H1 (cell line): ENCODE results near the gene PLSCR3. TPM values are rescaled to one million over a fixed set of nuclear protein-coding genes. Genes with fewer than 3 reads are reported as not detected.

Experiments used
- CTCF ChIA-PET: fragments of 300-600 bp; sonication (Branson Sonifier 250); formaldehyde crosslinking; loops from one replicate; lab custom pipeline; 2021; ENCODE audit not compliant: partially characterized antibody; lab: Charles Lee
- POLR2A ChIA-PET: fragments of 300-600 bp; sonication (Branson Sonifier 250); formaldehyde crosslinking; loops from one replicate; lab custom pipeline; 2021; ENCODE audit warnings: inconsistent platforms; ENCODE audit not compliant: partially characterized antibody; lab: Charles Lee
- DNase-seq, 2 experiments: peaks; one replicate each; pipeline versions ENCODE4 v3.0.0 to v3.0.0-alpha.2; 2010 to 2022; ENCODE audit warnings: low spot score in 2 of 2, low read depth in 1 of 2, mixed read lengths in 1 of 2
- FAIRE-seq: peaks from 2 replicates; lab custom pipeline; 2011; peaks lifted over from hg19 to GRCh38; lab: Jason Lieb, UNC
- H2AFZ ChIP-seq: 2 replicates; pipeline ENCODE4 v1.8.1; 2012; ENCODE audit warnings: low read length, inconsistent platforms
- H2AK5ac ChIP-seq: 2 replicates; pipeline ENCODE4 v1.6.1; 2013; ENCODE audit warnings: low read depth, low read length
- H2BK120ac ChIP-seq: replicated peaks from 2 replicates; pipeline ENCODE3; 2013; ENCODE audit warnings: low read depth, low read length, inconsistent platforms
- H2BK12ac ChIP-seq: 2 replicates; pipeline ENCODE4 v1.6.1; 2013; ENCODE audit warnings: low read depth, low read length
- H2BK15ac ChIP-seq: 2 replicates; pipeline ENCODE4 v1.6.1; 2013; ENCODE audit warnings: low read length
- H2BK20ac ChIP-seq: 2 replicates; pipeline ENCODE4 v1.6.1; 2013; ENCODE audit warnings: low read length
- H2BK5ac ChIP-seq: 2 replicates; pipeline ENCODE4 v1.6.1; 2013; ENCODE audit warnings: low read depth, low read length
- H3K14ac ChIP-seq: 2 replicates; pipeline ENCODE4 v1.6.1; 2013; ENCODE audit warnings: inconsistent platforms; ENCODE audit not compliant: insufficient read length
- H3K18ac ChIP-seq: 2 replicates; pipeline ENCODE4 v1.6.1; 2013; ENCODE audit warnings: low read length; ENCODE audit errors: extremely low read depth
- H3K23ac ChIP-seq: 2 replicates; pipeline ENCODE4 v1.6.1; 2013; ENCODE audit warnings: inconsistent platforms; ENCODE audit not compliant: insufficient read length
- H3K23me2 ChIP-seq: 2 replicates; pipeline ENCODE4 v1.6.1; 2013; ENCODE audit warnings: low read depth, low read length
- H3K27ac ChIP-seq: 2 replicates; pipeline ENCODE4 v1.6.1; 2011; ENCODE audit warnings: low read depth, low read length, inconsistent platforms
- H3K27me3 ChIP-seq, 4 experiments: replicated peaks in 1 of 4; 1 replicate in 1 of 4; 2 replicates in 3 of 4; pipeline versions ENCODE4 v1.6.1 to v1.8.1; 2011 to 2013; ENCODE audit warnings: low read length in 3 of 4, mild to moderate bottlenecking in 3 of 4, inconsistent platforms in 2 of 4, mixed read lengths in 2 of 4, moderate library complexity in 1 of 4; ENCODE audit not compliant: control insufficient read depth in 3 of 4, insufficient read depth in 3 of 4; ENCODE audit errors: extremely low read depth in 1 of 4
- H3K36me3 ChIP-seq, 4 experiments: 2 replicates each; pipeline versions ENCODE4 v1.6.1 to v1.8.1; 2011 to 2013; ENCODE audit warnings: mild to moderate bottlenecking in 4 of 4, low read length in 3 of 4, moderate library complexity in 2 of 4, control low read depth in 1 of 4, inconsistent platforms in 1 of 4; ENCODE audit not compliant: insufficient read depth in 4 of 4, control insufficient read depth in 2 of 4
- H3K4ac ChIP-seq: replicated peaks from 2 replicates; pipeline ENCODE3; 2013; ENCODE audit warnings: low read length, low read depth, mixed read lengths, inconsistent platforms; ENCODE audit not compliant: insufficient read length
- H3K4me1 ChIP-seq, 4 experiments: replicated peaks in 1 of 4; 1 replicate in 1 of 4; 2 replicates in 3 of 4; pipeline versions ENCODE4 v1.6.1 to v1.8.1; 2011 to 2013; ENCODE audit warnings: low read length in 3 of 4, inconsistent platforms in 2 of 4, mixed read lengths in 1 of 4; ENCODE audit not compliant: insufficient read depth in 4 of 4, control insufficient read depth in 3 of 4
- H3K4me2 ChIP-seq, 2 experiments: 2 replicates each; pipeline versions ENCODE4 v1.6.1 to v1.8.1; 2011 to 2013; ENCODE audit warnings: low read depth in 2 of 2, low read length in 2 of 2, control low read depth in 1 of 2, inconsistent platforms in 1 of 2, mild to moderate bottlenecking in 1 of 2; ENCODE audit not compliant: insufficient read depth in 1 of 2
- H3K4me3 ChIP-seq, 4 experiments: fragments of 200-600, 300-600 bp in 1 of 4; sonication (generic), shearing (Covaris generic), sonication (Bioruptor Twin) in 1 of 4; 2 replicates each; pipeline versions ENCODE4 v1.5.1 to v1.8.1; 2011 to 2016; ENCODE audit warnings: low read length in 4 of 4, low read depth in 3 of 4, control low read depth in 2 of 4, inconsistent platforms in 2 of 4, mild to moderate bottlenecking in 2 of 4, mixed read lengths in 1 of 4, moderate library complexity in 1 of 4; ENCODE audit not compliant: insufficient read depth in 2 of 4; ENCODE audit errors: extremely low read depth in 1 of 4
- H3K56ac ChIP-seq: replicated peaks from 2 replicates; pipeline ENCODE3; 2013; ENCODE audit warnings: low read depth, mild to moderate bottlenecking, mixed read lengths, low read length, inconsistent platforms; ENCODE audit not compliant: insufficient read length
- H3K79me1 ChIP-seq: 2 replicates; pipeline ENCODE4 v1.6.1; 2013; ENCODE audit warnings: low read depth, low read length, control low read depth
- H3K79me2 ChIP-seq, 2 experiments: 2 replicates each; pipeline versions ENCODE4 v1.6.1 to v1.8.1; 2012 to 2013; ENCODE audit warnings: low read length in 2 of 2, mild to moderate bottlenecking in 2 of 2, inconsistent platforms in 1 of 2; ENCODE audit not compliant: insufficient read depth in 2 of 2, control insufficient read depth in 1 of 2
- H3K9ac ChIP-seq, 4 experiments: replicated peaks in 1 of 4; 1 replicate in 1 of 4; 2 replicates in 3 of 4; pipeline versions ENCODE4 v1.6.1 to v1.8.1; 2011 to 2013; ENCODE audit warnings: low read depth in 3 of 4, low read length in 3 of 4, control low read depth in 2 of 4, mild to moderate bottlenecking in 2 of 4, moderate library complexity in 2 of 4, inconsistent platforms in 1 of 4; ENCODE audit errors: extremely low read depth in 1 of 4
- H3K9me3 ChIP-seq, 2 experiments: 2 replicates each; pipeline versions ENCODE4 v1.6.1 to v1.8.1; 2012 to 2013; ENCODE audit warnings: mild to moderate bottlenecking in 2 of 2, moderate library complexity in 2 of 2, control low read depth in 1 of 2, inconsistent platforms in 1 of 2, low read depth in 1 of 2, low read length in 1 of 2, mixed read lengths in 1 of 2; ENCODE audit not compliant: insufficient read depth in 2 of 2
- H4K20me1 ChIP-seq, 2 experiments: replicated peaks in 1 of 2; 2 replicates each; pipeline versions ENCODE3 to v1.8.1; 2011 to 2013; ENCODE audit warnings: inconsistent platforms in 2 of 2, low read length in 2 of 2, mild to moderate bottlenecking in 1 of 2; ENCODE audit not compliant: insufficient read depth in 2 of 2, control insufficient read depth in 1 of 2
- H4K5ac ChIP-seq: 2 replicates; pipeline ENCODE4 v1.6.1; 2013; ENCODE audit warnings: low read length, low read depth, mixed read lengths, inconsistent platforms; ENCODE audit not compliant: insufficient read length
- H4K8ac ChIP-seq: 2 replicates; pipeline ENCODE4 v1.8.0; 2013; ENCODE audit warnings: mild to moderate bottlenecking, moderate library complexity, low read length, inconsistent platforms; ENCODE audit not compliant: insufficient read depth; ENCODE audit errors: extremely low read depth
- H4K91ac ChIP-seq: replicated peaks from 2 replicates; pipeline ENCODE3; 2013; ENCODE audit warnings: low read length, mixed read lengths, inconsistent platforms; ENCODE audit not compliant: insufficient read length
- BCL11A ChIP-seq, 2 experiments: IDR thresholded peaks; one replicate each; pipeline ENCODE4 v1.6.1; 2011; ENCODE audit warnings: low read depth in 2 of 2, low read length in 2 of 2, mild to moderate bottlenecking in 2 of 2
- CBX8 ChIP-seq: fragments of 300-800, 300-1000 bp; sonication (generic); IDR thresholded peaks from 2 replicates; pipeline ENCODE4 v1.7.1; 2016; ENCODE audit warnings: low read depth, low read length, borderline replicate concordance
- EGR1 ChIP-seq: IDR thresholded peaks from 2 replicates; pipeline ENCODE4 v1.6.1; 2011; ENCODE audit warnings: low read depth, low read length, borderline replicate concordance
- JUND ChIP-seq: IDR thresholded peaks from 2 replicates; pipeline ENCODE4 v1.6.1; 2011; ENCODE audit warnings: mild to moderate bottlenecking, improper control_type of control experiment, low read length
- KDM4A ChIP-seq: IDR thresholded peaks from one replicate; pipeline ENCODE4 v1.7.1; 2012; ENCODE audit warnings: low read depth, mild to moderate bottlenecking, moderate library complexity, low read length, inconsistent platforms; ENCODE audit not compliant: severe bottlenecking
- MAFK ChIP-seq: IDR thresholded peaks from 2 replicates; pipeline ENCODE4 v1.6.1; 2012; ENCODE audit warnings: low read depth, mild to moderate bottlenecking, improper control_type of control experiment, low read length
- NANOG ChIP-seq: IDR thresholded peaks from 2 replicates; pipeline ENCODE4 v1.6.1; 2011; ENCODE audit warnings: low read length, low read depth, mild to moderate bottlenecking, inconsistent platforms; ENCODE audit not compliant: insufficient read depth, poor library complexity, severe bottlenecking
- TAF1 ChIP-seq: IDR thresholded peaks from 2 replicates; pipeline ENCODE4 v1.6.1; 2011; ENCODE audit warnings: mild to moderate bottlenecking, low read depth, low read length
- WGBS, 2 experiments: shearing (Covaris generic) in 1 of 2; methylation state at CpG; one replicate each; pipeline versions ENCODE4 v1.1.6 to v1.1.7; 2013 to 2015; ENCODE audit warnings: low lambda C conversion rate in 2 of 2, mixed read lengths in 2 of 2, inconsistent platforms in 1 of 2, low coverage in 1 of 2, missing lambda C conversion rate in 1 of 2; ENCODE audit not compliant: insufficient replicate concordance in 2 of 2, insufficient coverage in 1 of 2, insufficient read length in 1 of 2; ENCODE audit errors: extremely low coverage in 1 of 2, missing lambda C conversion rate in 1 of 2; 5-methylcytosine and 5-hydroxymethylcytosine counted together
- long read RNA-seq, 2 experiments: library from RNA in 1 of 2; library from capped mRNA in 1 of 2; stranded (forward); transcript quantifications; one replicate each; pipeline ENCODE4 v2.0.0, GENCODE V29; 2021; ENCODE audit warnings: inconsistent platforms in 1 of 2
- polyA minus RNA-seq, 3 experiments: library from RNA; depleted of rRNA, polyadenylated mRNA; stranded (reverse); fragments of >200 nt; gene quantifications; 1 replicate in 2 of 3; 2 replicates in 1 of 3; pipeline ENCODE4 v1.2.3, GENCODE V29; 2011
- polyA plus RNA-seq, 7 experiments: library from polyadenylated mRNA; depleted of rRNA in 3 of 7; stranded (reverse) in 5 of 7; unstranded in 2 of 7; fragments of >200 nt in 5 of 7; fragments of 200-250 nt in 2 of 7; gene quantifications; 1 replicate in 5 of 7; 2 replicates in 1 of 7; 4 replicates in 1 of 7; pipeline versions ENCODE4 v1.2.1 to v1.2.3, GENCODE V29; 2011 to 2013; ENCODE audit warnings: missing spikeins in 2 of 7, mixed read lengths in 2 of 7
- total RNA-seq: library from RNA; stranded (reverse); fragmentation: NEBNext Ultra II Directional; extraction: Animal tissue kit (Norgen Biotek cat#: 25700); gene quantifications from 2 replicates; pipeline ENCODE4 v1.2.1, GENCODE V29; 2021

PLSCR3 gene
- total RNA-seq (35.7 and 38.7 TPM in 2 replicates), polyA plus RNA-seq (2011; rRNA removed) (36.1 and 69.0 TPM in 2 replicates), polyA minus RNA-seq (2011; rRNA and poly(A)+ RNA removed) (7.4 and 14.2 TPM in 2 replicates)
- polyA plus RNA-seq (2011; cell fraction: cytosol; rRNA removed): 21.9 TPM
- 61.5 TPM for polyA plus RNA-seq (2011; cell fraction: nucleus; rRNA removed)
- 21.3 to 44.2 TPM (median 42.6 TPM) in 4 replicates for polyA plus RNA-seq (2012, experiment 1 of 2)
- polyA plus RNA-seq (2012, experiment 2 of 2): 53.7 TPM
- polyA plus RNA-seq (2013, experiment 1 of 2): 52.2 TPM
- 48.2 TPM for polyA plus RNA-seq (2013, experiment 2 of 2)
- 25.2 TPM for polyA minus RNA-seq (2011; cell fraction: cytosol; rRNA and poly(A)+ RNA removed)
- polyA minus RNA-seq (2011; cell fraction: nucleus; rRNA and poly(A)+ RNA removed): 21.0 TPM
- long read RNA-seq, experiment 1, transcript PLSCR3-212 (7 exons, 1,965 nt): major isoform, 11 of 31 reads
- long read RNA-seq, experiment 1, partial matches to known transcripts: 10 of 31 reads
- long read RNA-seq, experiment 1, other reads (novel, unspliced or antisense): 7 of 31 reads
- long read RNA-seq, experiment 2, partial matches to known transcripts: 15 of 35 reads
- long read RNA-seq, experiment 2, other reads (novel, unspliced or antisense): 19 of 35 reads

DNA sequence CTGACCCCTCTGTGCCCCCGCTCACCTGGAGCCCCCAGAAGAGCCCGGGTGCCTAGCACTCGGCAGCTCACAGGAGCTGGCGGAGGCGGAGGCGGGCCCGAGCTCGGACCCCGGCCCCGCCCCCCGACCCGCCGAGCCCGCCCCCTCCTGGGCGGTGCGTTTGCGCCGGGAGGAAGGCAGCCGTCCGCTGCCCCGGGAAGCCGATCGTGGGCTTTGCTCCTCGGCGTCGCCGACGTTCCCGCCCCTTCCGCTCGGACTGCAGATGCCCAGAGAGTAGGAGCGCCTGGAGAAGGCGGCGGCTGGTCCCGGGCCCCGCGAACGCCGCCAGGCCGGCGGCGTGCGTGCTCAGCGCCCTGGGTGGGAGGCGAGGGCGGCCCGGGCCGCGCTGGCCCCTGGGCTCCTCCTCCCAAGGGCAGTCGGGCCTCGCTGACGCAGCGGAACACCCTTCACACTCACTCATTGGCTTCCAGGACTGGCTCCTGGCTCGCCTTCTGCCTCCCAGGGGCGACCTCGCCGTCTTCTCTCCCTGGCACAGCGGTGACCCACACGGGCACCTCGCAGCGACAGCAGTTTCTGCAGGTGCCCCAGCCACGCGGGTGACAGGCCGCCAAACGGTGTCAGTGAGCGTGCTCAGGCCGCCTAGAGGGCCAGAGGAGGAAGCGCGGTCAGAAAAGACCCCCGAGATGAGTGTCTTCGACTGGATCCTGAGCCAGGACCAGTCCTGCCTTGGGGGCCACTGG, at the start of gene PLSCR3:
TSS of gene PLSCR3 (minus strand) at position 74 of the 740 bp plus-strand sequence. CDS start 415 bp downstream, outside the sequence.
- H3K27ac ChIP-seq: no peak within 1 kb of the TSS
- POLR2A ChIA-PET: interaction anchor here (0.6 to 4.9 kb wide), 9 partner anchors 8 to 81 kb away, joined by 3 to 29 read pairs (median 4); partner anchors contain the start of genes TMEM102, TMEM256 and TNK1
- TF ChIP-seq EGR1 (no peak), MAFK (peak; percentile 9; the same call in 1 of the 2 replicates), KDM4A (peak; percentile 24), BCL11A (IDR thresholded peaks at IDR 0.05; ENCODE audit: low read depth in 2 of 2, low read length in 2 of 2) (no peak), CBX8 (no peak), TAF1 (peak; percentile 13; the same call in 1 of the 2 replicates), NANOG (no peak), JUND (no peak)

More for the DNA sequence above, at the start of gene PLSCR3:
- peak in 1 of 2 experiments; percentile 93 for DNase-seq
- peaks cover 0 to 9% (median 3%) of the 10 kb centered on the region in 4 experiments; a peak in 6 of 7 replicates for H3K4me1 ChIP-seq
- H3K23ac ChIP-seq: no peak within 1 kb of the TSS
- no peak within 1 kb of the TSS for H2BK120ac ChIP-seq
- H2AFZ ChIP-seq: peak within 1 kb of the TSS; percentile 61; the same call in 1 of the 2 replicates
- peak within 1 kb of the TSS; percentile 54 for H3K56ac ChIP-seq
- peaks cover 0 to 8% of the 10 kb centered on the region in 2 experiments for H4K20me1 ChIP-seq
- no peak within 1 kb of the TSS for H3K4ac ChIP-seq
- H3K79me2 ChIP-seq: no peaks in the 10 kb centered on the region
- CTCF ChIA-PET: interaction anchor here (0.6 to 2.6 kb wide), 10 partner anchors 8 to 288 kb away, joined by 3 to 9 read pairs (median 4); partner anchors contain the start of genes KCTD11, SOX15, SPEM1 and TMEM256
- no peak within 1 kb of the TSS for H2BK20ac ChIP-seq
- H4K5ac ChIP-seq: peak within 1 kb of the TSS; percentile 67
- 2% methylated on average over 44 of the region's 71 CpGs; no CpG with 5 or more reads in 1 of the 2 experiments for WGBS, 2 experiments
- no peaks in the 10 kb centered on the region; the same call in 1 of the 2 replicates for H3K79me1 ChIP-seq
- no peak for FAIRE-seq
- H2BK12ac ChIP-seq: no peak within 1 kb of the TSS
- H3K23me2 ChIP-seq: peaks cover 14% of the 10 kb centered on the region; the same call in 1 of the 2 replicates
- H2BK5ac ChIP-seq: peak within 1 kb of the TSS; percentile 75; the same call in 1 of the 2 replicates
- peak within 1 kb of the TSS; percentile 69 to 83 (median 72) for H3K4me3 ChIP-seq
- no peak within 1 kb of the TSS for H4K91ac ChIP-seq
- peak within 1 kb of the TSS; percentile 90 for H3K18ac ChIP-seq
- no peaks in the 10 kb centered on the region for H3K27me3 ChIP-seq
- no peak within 1 kb of the TSS for H3K14ac ChIP-seq
- peak within 1 kb of the TSS in 3 of 4 experiments; percentile 34 to 63 (median 44); a peak in 4 of 7 replicates for H3K9ac ChIP-seq
- peak within 1 kb of the TSS; percentile 91 to 95 for H3K4me2 ChIP-seq
- H3K36me3 ChIP-seq: peaks cover 0 to 16% (median 7%) of the 10 kb centered on the region in 4 experiments; a peak in 4 of 8 replicates
- H3K9me3 ChIP-seq: no peaks in the 10 kb centered on the region
- no peak within 1 kb of the TSS for H2AK5ac ChIP-seq
- H2BK15ac ChIP-seq: peak within 1 kb of the TSS; percentile 29; the same call in 1 of the 2 replicates
- H4K8ac ChIP-seq: no peak within 1 kb of the TSS; the same call in 1 of the 2 replicates
